Right renal pelvis (tissue), 4 donors: ENCODE results near the gene OR7E24. TPM values are rescaled to one million over a fixed set of nuclear protein-coding genes. Genes with fewer than 3 reads are reported as not detected.
"Not testable (repeated sequence)": the region's sequence is repeated elsewhere in the genome, so short reads cannot be mapped to it uniquely, and the experiment has no call there.

ENCODE experiments used
- DNase-seq, 4 donors: peaks; one replicate each; pipeline ENCODE4 v3.0.0-alpha.2; 2013; ENCODE audit warnings: low read depth in 4 of 4, low spot score in 3 of 4, missing footprints in 1 of 4
- polyA plus RNA-seq, 4 donors: library from polyadenylated mRNA; unstranded; fragments of 120-200 nt; gene quantifications; one replicate each; pipeline ENCODE4 v1.2.1, GENCODE V29; 2013; ENCODE audit not compliant: insufficient read length in 4 of 4

OR7E24 gene
- polyA plus RNA-seq: not detected

GRCh38 chr19:9250630-9251029 is at the start of gene OR7E24:
Gene OR7E24, plus strand, starts transcription at chr19:9250930. Its CDS starts 114 bp downstream, at chr19:9251044.
- DNase-seq: no peak

- peak; percentile 35 to 43 (median 36) for DNase-seq
Measured at GRCh38 chr19:9205501-9206113, 45.1 kb upstream of the OR7E24 start.

GRCh38 chr19:9219489-9219888 is 31.2 kb upstream of the OR7E24 start, which contains the start of gene OR7D4:
Gene OR7D4, minus strand, starts transcription at chr19:9219589. Its CDS starts 4,752 bp downstream, at chr19:9214837.
- DNase-seq: no peak

GRCh38 chr19:9251236-9251635 is 506 bp downstream of the OR7E24 start:
- no peak for DNase-seq

GRCh38 chr19:9283485-9283884 is 32.8 kb downstream of the OR7E24 start:
- not testable (repeated sequence) for DNase-seq

DNA sequence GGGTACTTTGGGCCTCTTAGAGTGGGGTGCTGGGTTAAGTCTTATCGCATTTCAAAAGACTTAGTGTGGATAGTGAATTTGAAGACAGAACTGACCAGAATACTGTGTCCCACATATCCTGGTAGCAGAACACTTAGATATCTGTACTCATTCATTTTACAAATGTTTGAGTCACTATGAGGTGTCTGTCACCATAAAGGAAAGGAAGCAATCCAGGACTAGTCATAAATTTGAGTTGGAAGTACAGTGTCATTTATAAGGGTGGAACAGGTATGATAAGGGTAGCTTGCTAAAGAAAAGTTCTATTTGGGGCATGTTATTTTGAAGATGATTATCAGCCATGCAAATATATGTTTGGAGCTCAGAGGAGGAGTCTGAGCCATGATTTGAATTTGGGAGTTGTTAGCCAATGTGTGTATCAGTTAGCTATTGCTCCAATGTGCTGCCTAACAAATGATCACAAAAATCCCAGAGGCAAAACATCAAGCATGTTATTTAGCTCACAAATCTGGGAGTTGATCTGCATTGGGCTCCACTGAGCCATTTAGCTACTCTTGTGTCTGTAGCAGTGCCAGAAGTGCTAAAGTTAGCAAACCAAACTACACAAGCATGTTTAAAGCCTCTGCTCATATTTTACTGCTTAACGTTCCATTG is 38.6 kb downstream of the OR7E24 start:
- no peak for DNase-seq

GRCh38 chr19:9295411-9295849 is 44.7 kb downstream of the OR7E24 start:
- DNase-seq: no peak

DNA sequence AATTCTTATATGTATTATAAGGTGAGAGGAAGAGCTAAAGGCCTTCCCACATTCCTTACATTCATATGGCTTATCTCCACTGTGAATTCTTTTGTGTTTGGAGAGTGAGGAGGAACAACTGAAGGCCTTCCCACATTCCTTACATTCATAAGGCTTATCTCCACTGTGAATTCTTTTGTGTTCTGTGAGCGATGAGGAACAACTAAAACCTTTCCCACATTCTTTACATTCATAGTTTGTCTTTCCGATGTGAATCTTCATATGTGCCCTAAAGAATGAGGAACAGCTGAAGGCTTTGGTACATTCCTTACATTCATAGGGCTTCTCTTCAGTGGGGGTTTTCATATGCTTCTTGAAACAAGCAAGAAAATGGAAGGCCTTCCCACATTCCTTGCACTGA is 45.6 kb downstream of the OR7E24 start:
- DNase-seq: no peak

Other genes with a start within 250 kb of the OR7E24 start
- gene MUC16, start 240.5 kb upstream of the OR7E24 start, polyA plus RNA-seq: under 1 TPM; 0.01 to 0.07 (median 0.04) TPM
- under 1 TPM in 2 of 4 donors, not detected in 2; 0.04 to 0.09 TPM for gene OR1M1, start 163.9 kb upstream of the OR7E24 start, polyA plus RNA-seq
- gene OR7G2, start 143.5 kb upstream of the OR7E24 start, polyA plus RNA-seq: under 1 TPM in 2 of 4 donors, not detected in 2; 0.03 to 0.07 TPM
- not detected for gene OR7G1, start 135.2 kb upstream of the OR7E24 start, polyA plus RNA-seq
- not detected for gene OR7G3, start 124.0 kb upstream of the OR7E24 start, polyA plus RNA-seq
- 10 to 100 TPM; 36.3 to 41.8 (median 38.9) TPM for gene ZNF317, start 110.5 kb upstream of the OR7E24 start, polyA plus RNA-seq
- gene OR7D2, start 72.0 kb upstream of the OR7E24 start, polyA plus RNA-seq: under 1 TPM; 0.06 to 0.13 (median 0.08) TPM
- under 1 TPM in 1 of 4 donors, not detected in 3; 0.03 TPM for gene OR7D4, start 31.3 kb upstream of the OR7E24 start, polyA plus RNA-seq
- 1 to 10 TPM; 6.4 to 8.1 (median 7.3) TPM for gene ZNF699, start 58.9 kb downstream of the OR7E24 start, polyA plus RNA-seq
- 10 to 100 TPM; 48.8 to 70.0 (median 64.0) TPM for gene ZNF559, start 73.2 kb downstream of the OR7E24 start, polyA plus RNA-seq
- 10 to 100 TPM in 3 of 4 donors, 1 to 10 TPM in 1; 9.9 to 12.7 (median 11.1) TPM for gene ZNF177, start 112.1 kb downstream of the OR7E24 start, polyA plus RNA-seq
- gene ZNF266, start 184.6 kb downstream of the OR7E24 start, polyA plus RNA-seq: 10 to 100 TPM; 30.1 to 48.8 (median 44.8) TPM
- gene ZNF560, start 247.7 kb downstream of the OR7E24 start, polyA plus RNA-seq: under 1 TPM; 0.43 to 0.89 (median 0.71) TPM